GM20000 (cell line): Measurements from ENCODE around the gene RASGRP1.

Source experiments
- DNase-seq: peaks from one replicate; pipeline ENCODE4 v3.0.0; 2012; ENCODE audit warnings: low spot score
- TF ChIP-seq, protein P1 (sequence below): IDR thresholded peaks from 2 replicates; pipeline ENCODE4 v1.5.1; 2012; ENCODE audit warnings: mild to moderate bottlenecking, control low read depth; ENCODE audit errors: extremely low read depth, missing control alignments

RASGRP1 gene

DNA sequence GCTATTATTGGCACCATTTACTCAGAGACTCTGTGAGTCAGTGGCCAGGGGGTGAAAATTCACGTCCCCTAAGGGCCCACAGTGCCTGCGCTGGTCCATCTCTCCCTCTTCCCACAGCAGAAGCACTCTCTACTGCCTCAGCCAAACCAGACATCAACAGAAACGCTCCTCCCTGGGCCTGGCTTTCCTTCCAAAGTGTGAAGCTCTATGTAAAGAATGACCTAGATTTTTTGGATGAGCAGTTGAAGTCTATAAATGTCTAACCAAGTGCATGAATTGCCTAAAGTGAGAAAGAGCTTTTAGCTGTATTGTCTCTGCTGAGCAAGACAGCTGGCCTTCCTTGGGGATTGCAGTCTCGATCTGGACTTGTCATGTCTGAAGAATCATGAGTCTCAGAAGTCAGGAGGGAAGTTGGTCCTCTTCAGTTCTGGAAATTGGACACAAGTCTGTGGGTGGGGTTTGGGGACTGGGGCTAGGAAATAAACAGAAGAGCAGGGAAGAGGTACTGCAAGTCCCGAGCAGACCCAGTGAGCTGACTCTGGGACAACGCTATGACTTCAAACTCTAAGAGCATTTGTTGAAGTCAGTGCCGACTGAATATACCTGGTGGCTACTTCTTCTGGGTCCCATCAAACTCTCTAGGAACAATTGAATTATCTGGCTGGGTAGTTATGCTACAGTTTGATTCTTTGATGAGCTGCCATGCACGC is 29.0 kb downstream of the RASGRP1 start:
- TF ChIP-seq, protein P1, sequence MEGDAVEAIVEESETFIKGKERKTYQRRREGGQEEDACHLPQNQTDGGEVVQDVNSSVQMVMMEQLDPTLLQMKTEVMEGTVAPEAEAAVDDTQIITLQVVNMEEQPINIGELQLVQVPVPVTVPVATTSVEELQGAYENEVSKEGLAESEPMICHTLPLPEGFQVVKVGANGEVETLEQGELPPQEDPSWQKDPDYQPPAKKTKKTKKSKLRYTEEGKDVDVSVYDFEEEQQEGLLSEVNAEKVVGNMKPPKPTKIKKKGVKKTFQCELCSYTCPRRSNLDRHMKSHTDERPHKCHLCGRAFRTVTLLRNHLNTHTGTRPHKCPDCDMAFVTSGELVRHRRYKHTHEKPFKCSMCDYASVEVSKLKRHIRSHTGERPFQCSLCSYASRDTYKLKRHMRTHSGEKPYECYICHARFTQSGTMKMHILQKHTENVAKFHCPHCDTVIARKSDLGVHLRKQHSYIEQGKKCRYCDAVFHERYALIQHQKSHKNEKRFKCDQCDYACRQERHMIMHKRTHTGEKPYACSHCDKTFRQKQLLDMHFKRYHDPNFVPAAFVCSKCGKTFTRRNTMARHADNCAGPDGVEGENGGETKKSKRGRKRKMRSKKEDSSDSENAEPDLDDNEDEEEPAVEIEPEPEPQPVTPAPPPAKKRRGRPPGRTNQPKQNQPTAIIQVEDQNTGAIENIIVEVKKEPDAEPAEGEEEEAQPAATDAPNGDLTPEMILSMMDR: no peak
- no peak for DNase-seq

DNA sequence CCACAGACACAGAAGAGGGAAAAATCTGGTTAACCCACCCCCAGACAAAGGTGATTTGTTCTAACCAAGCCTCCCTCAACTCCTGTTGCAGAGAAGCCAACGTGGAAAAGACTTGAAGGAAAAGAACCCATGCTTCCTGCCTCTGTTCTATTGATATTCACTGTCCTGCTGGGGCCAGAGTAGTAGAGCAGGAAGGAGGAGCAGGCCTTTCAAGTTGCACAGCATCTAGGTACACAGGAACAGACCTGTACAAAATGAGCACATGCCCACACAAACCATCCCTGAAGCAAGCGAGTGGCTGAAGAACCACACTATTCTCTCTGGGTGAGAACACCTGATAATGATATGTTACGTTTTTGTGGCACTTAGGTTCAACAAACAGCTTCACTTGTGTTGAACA is 29.9 kb downstream of the RASGRP1 start:
- TF ChIP-seq, protein P1: no peak

DNA sequence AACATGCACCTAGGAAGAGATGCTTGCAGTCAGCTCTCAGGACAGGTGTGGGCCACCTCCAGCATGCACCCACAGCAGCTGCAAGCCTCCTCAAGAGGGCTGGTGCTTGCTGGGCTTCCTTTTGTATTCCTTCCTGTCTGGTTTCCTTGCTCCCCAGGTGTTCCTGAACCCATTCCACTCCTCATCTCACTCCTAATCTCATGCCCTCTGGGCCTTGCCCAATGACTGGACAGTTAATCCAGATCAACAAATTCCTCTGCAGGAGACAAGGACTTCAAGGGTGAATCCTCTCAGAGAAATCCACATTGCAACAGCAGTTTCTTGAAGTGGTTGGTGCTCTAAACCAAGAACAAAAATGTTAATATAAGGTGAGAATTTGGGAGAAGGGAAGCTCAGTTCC is 30.7 kb downstream of the RASGRP1 start:
- no peak for DNase-seq
- TF ChIP-seq, protein P1: no peak

More for the DNA sequence above, 29.9 kb downstream of the RASGRP1 start:
- no peak for DNase-seq

DNA sequence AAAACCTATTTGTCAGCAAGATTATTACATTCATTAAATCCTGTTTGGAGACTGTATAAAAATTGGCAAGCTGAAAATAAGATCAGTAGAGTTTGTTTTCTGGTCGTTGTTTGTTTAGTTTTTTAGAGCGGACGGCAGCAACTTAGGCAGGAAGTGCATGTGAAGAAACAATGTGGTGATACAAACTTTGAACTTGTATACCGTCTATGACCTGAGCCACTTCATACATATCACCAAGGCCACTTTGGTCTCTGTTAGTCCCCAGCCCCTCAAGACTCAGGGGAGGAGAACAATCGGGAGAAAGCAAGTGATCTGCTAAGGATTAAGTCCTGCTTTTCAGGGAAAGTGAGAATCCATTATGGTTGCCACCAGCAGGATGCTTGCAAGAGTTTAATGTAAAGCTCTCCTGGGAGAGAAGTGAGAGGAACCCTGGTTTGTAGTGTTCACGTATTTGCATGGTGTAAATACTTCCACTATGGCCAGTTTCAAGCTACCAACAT is 31.1 kb downstream of the RASGRP1 start:
- TF ChIP-seq, protein P1: no peak

DNA sequence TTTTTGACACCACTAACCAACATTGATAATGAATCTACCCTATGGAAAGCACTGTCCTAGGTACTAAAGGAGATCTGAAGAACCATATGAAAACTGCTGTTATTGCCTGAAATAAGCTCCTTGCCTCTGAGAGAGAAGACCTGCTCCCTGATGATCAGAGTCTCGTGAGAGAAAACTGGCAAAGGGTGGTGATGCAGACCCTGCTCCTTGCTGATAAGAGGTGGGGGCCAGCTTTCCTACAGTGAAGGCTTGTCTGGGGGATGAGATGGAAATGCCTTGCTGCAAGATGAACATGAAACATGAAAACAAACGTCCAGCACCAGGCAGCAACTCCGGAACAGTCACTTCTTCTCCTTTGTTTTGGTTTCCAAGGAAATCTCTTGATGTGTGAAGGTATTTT is 31.9 kb downstream of the RASGRP1 start:
- TF ChIP-seq, protein P1: no peak
- no peak for DNase-seq

More for the DNA sequence above, 31.1 kb downstream of the RASGRP1 start:
- DNase-seq: no peak

DNA sequence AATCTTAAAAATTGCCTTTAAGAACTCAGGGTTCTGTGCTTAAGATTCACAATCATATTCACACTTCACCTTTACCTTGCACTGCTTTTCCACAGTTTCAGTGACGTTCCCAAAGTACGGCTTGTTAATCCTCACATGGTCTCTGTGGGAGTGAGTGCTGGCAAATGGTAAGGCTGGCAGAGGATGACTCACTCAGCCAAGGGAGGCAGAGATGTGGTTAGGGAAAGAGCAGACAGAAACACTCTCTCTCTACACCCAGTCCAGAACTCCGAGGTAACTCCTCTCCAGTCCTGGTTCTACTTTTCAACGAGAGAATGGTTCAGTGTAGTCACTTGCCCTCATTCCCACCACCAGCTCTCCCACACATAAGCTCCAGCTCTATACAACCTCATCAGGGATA is 33.1 kb downstream of the RASGRP1 start:
- TF ChIP-seq, protein P1: no peak

DNA sequence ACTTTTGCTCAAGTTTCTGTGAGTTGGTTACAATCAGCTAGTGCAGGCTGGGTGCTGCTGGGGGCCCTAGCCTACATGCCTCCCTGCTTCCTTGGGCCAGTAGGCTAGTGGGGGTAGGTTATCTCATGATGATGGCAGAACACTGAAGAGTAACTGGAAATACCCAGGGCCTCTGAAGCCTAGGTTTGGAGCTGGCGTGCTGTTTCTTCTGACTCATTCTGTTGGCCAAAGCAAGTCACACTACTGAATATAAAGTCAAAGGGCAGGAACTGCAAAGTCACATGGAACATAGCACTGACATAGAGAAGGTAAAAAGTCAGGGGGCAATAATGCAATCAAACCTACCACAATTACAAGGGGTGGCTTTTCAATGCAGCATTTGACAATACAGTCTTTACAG is 34.5 kb downstream of the RASGRP1 start:
- TF ChIP-seq, protein P1: no peak
- DNase-seq: no peak

More for the DNA sequence above, 33.1 kb downstream of the RASGRP1 start:
- no peak for DNase-seq
